Measurements from ENCODE around the gene RAX2. TPM values are rescaled to one million over a fixed set of nuclear protein-coding genes. Genes with fewer than 3 reads are reported as not detected.
"Not testable (repeated sequence)": the region's sequence is repeated elsewhere in the genome, so short reads cannot be mapped to it uniquely, and the experiment has no call there.

Gene RAX2
- total RNA-seq, 1 experiment from 2014 or later = not detected

GRCh38 chr19:3762501-3763459 is 9.2 kb downstream of the RAX2 start, which contains the start of gene MRPL54:
MRPL54 (plus strand) TSS chr19:3762682; CDS start chr19:3762701, 19 bp downstream.
- Histone ChIP-seq H3K9me2 (replicated peaks; ENCODE audit: insufficient read depth, low read length) (no peaks in the 10 kb centered on the region), H3K27ac (ENCODE audit: low read length) (peak within 1 kb of the TSS; percentile 81), H3K9me3 (ENCODE audit: low read length) (no peaks in the 10 kb centered on the region), H4K20me1 (ENCODE audit: insufficient read depth, low read depth, low read length) (no peaks in the 10 kb centered on the region), H3K4me2 (ENCODE audit: low read depth, low read length, poor library complexity, severe bottlenecking) (peak within 1 kb of the TSS; percentile 81), H3K4me3 (ENCODE audit: low read length) (peak within 1 kb of the TSS; percentile 94), H3K27me3 (ENCODE audit: low read length) (no peaks in the 10 kb centered on the region), H3K4me1 (ENCODE audit: low read length) (peaks cover 16% of the 10 kb centered on the region), H3K36me3 (ENCODE audit: insufficient read depth, low read length) (no peaks in the 10 kb centered on the region), H3K9ac (ENCODE audit: low read length) (peak within 1 kb of the TSS; percentile 84), H2AFZ (ENCODE audit: low read length) (peak within 1 kb of the TSS; percentile 98), H3K79me2 (ENCODE audit: low read length) (peaks cover 25% of the 10 kb centered on the region)
- DNase-seq = peak; percentile 99

- Histone ChIP-seq H3K27ac (ENCODE audit: low read length) (peak overlapping the region; percentile 81), H3K4me2 (ENCODE audit: low read depth, low read length, poor library complexity, severe bottlenecking) (peak overlapping the region; percentile 66), H3K4me1 (ENCODE audit: low read length) (peaks cover 16% of the 10 kb centered on the region), H3K9ac (ENCODE audit: low read length) (peak overlapping the region; percentile 84), H3K9me2 (replicated peaks; ENCODE audit: insufficient read depth, low read length) (no peaks in the 10 kb centered on the region), H3K79me2 (ENCODE audit: low read length) (peaks cover 25% of the 10 kb centered on the region), H2AFZ (ENCODE audit: low read length) (peak overlapping the region; percentile 98; the same call in 1 of the 2 replicates), H3K4me3 (ENCODE audit: low read length) (peak overlapping the region; percentile 75), H4K20me1 (ENCODE audit: insufficient read depth, low read depth, low read length) (no peaks in the 10 kb centered on the region), H3K36me3 (ENCODE audit: insufficient read depth, low read length) (no peaks in the 10 kb centered on the region), H3K27me3 (ENCODE audit: low read length) (no peaks in the 10 kb centered on the region), H3K9me3 (ENCODE audit: low read length) (no peaks in the 10 kb centered on the region)
- DNase-seq = no peak
Measured at GRCh38 chr19:3762130-3762473, 9.9 kb downstream of the RAX2 start.

GRCh38 chr19:3761382-3762129 is 10.5 kb downstream of the RAX2 start, which contains the start of gene APBA3:
APBA3 (minus strand) TSS chr19:3761692; CDS start chr19:3760264, 1,428 bp downstream.
- no peaks in the 10 kb centered on the region for H3K9me3 ChIP-seq (ENCODE audit: low read length)
- DNase-seq = peak; percentile 96
- H3K9me2 ChIP-seq (replicated peaks; ENCODE audit: insufficient read depth, low read length) = no peaks in the 10 kb centered on the region
- H3K4me2 ChIP-seq (ENCODE audit: low read depth, low read length, poor library complexity, severe bottlenecking) = peak within 1 kb of the TSS; percentile 81
- H3K4me1 ChIP-seq (ENCODE audit: low read length) = peaks cover 16% of the 10 kb centered on the region
- peaks cover 25% of the 10 kb centered on the region for H3K79me2 ChIP-seq (ENCODE audit: low read length)
- H3K27ac ChIP-seq (ENCODE audit: low read length) = peak within 1 kb of the TSS; percentile 81
- H3K4me3 ChIP-seq (ENCODE audit: low read length) = peak within 1 kb of the TSS; percentile 94
- H2AFZ ChIP-seq (ENCODE audit: low read length) = peak within 1 kb of the TSS; percentile 98
- H3K36me3 ChIP-seq (ENCODE audit: insufficient read depth, low read length) = no peaks in the 10 kb centered on the region
- peak within 1 kb of the TSS; percentile 84 for H3K9ac ChIP-seq (ENCODE audit: low read length)
- no peaks in the 10 kb centered on the region for H3K27me3 ChIP-seq (ENCODE audit: low read length)
- no peaks in the 10 kb centered on the region for H4K20me1 ChIP-seq (ENCODE audit: insufficient read depth, low read depth, low read length)

GRCh38 chr19:3760871-3761361 is 11.1 kb downstream of the RAX2 start:
- no peaks in the 10 kb centered on the region for H4K20me1 ChIP-seq (ENCODE audit: insufficient read depth, low read depth, low read length)
- peak; percentile 48 for DNase-seq
- H3K79me2 ChIP-seq (ENCODE audit: low read length) = peaks cover 25% of the 10 kb centered on the region
- peak overlapping the region; percentile 84 for H3K9ac ChIP-seq (ENCODE audit: low read length)
- H2AFZ ChIP-seq (ENCODE audit: low read length) = peak overlapping the region; percentile 91; the same call in 1 of the 2 replicates
- H3K9me3 ChIP-seq (ENCODE audit: low read length) = no peaks in the 10 kb centered on the region
- H3K4me3 ChIP-seq (ENCODE audit: low read length) = peak overlapping the region; percentile 94
- H3K27ac ChIP-seq (ENCODE audit: low read length) = no peak overlapping the region
- no peaks in the 10 kb centered on the region for H3K9me2 ChIP-seq (replicated peaks; ENCODE audit: insufficient read depth, low read length)
- H3K36me3 ChIP-seq (ENCODE audit: insufficient read depth, low read length) = no peaks in the 10 kb centered on the region
- H3K27me3 ChIP-seq (ENCODE audit: low read length) = no peaks in the 10 kb centered on the region
- peak overlapping the region; percentile 81 for H3K4me2 ChIP-seq (ENCODE audit: low read depth, low read length, poor library complexity, severe bottlenecking)
- peaks cover 16% of the 10 kb centered on the region for H3K4me1 ChIP-seq (ENCODE audit: low read length)

GRCh38 chr19:3759482-3760254 is 12.4 kb downstream of the RAX2 start:
- no peaks in the 10 kb centered on the region for H4K20me1 ChIP-seq (ENCODE audit: insufficient read depth, low read depth, low read length)
- no peaks in the 10 kb centered on the region for H3K27me3 ChIP-seq (ENCODE audit: low read length)
- H3K4me1 ChIP-seq (ENCODE audit: low read length) = peaks cover 16% of the 10 kb centered on the region
- no peaks in the 10 kb centered on the region for H3K9me2 ChIP-seq (replicated peaks; ENCODE audit: insufficient read depth, low read length)
- peaks cover 25% of the 10 kb centered on the region for H3K79me2 ChIP-seq (ENCODE audit: low read length)
- no peak overlapping the region for H3K27ac ChIP-seq (ENCODE audit: low read length)
- peak overlapping the region; percentile 81 for H3K4me2 ChIP-seq (ENCODE audit: low read depth, low read length, poor library complexity, severe bottlenecking)
- H3K36me3 ChIP-seq (ENCODE audit: insufficient read depth, low read length) = no peaks in the 10 kb centered on the region
- no peak overlapping the region for H3K4me3 ChIP-seq (ENCODE audit: low read length)
- no peak for DNase-seq
- H2AFZ ChIP-seq (ENCODE audit: low read length) = no peak overlapping the region
- no peaks in the 10 kb centered on the region for H3K9me3 ChIP-seq (ENCODE audit: low read length)
- no peak overlapping the region for H3K9ac ChIP-seq (ENCODE audit: low read length)

- H2AFZ ChIP-seq (ENCODE audit: low read length); H3K4me3 ChIP-seq (ENCODE audit: low read length); H3K9me3 ChIP-seq (ENCODE audit: low read length); H3K9me2 ChIP-seq (replicated peaks; ENCODE audit: insufficient read depth, low read length); H4K20me1 ChIP-seq (ENCODE audit: insufficient read depth, low read depth, low read length); H3K4me2 ChIP-seq (ENCODE audit: low read depth, low read length, poor library complexity, severe bottlenecking); H3K36me3 ChIP-seq (ENCODE audit: insufficient read depth, low read length); H3K9ac ChIP-seq (ENCODE audit: low read length); H3K27ac ChIP-seq (ENCODE audit: low read length); DNase-seq; H3K27me3 ChIP-seq (ENCODE audit: low read length): not testable (repeated sequence)
- Histone ChIP-seq H3K79me2 (ENCODE audit: low read length) (peaks cover 23% of the 10 kb centered on the region), H3K4me1 (ENCODE audit: low read length) (peaks cover 14% of the 10 kb centered on the region)
Measured at GRCh38 chr19:3758297-3758696, 13.7 kb downstream of the RAX2 start.

GRCh38 chr19:3757705-3758104 is 14.3 kb downstream of the RAX2 start:
- not testable (repeated sequence) for H3K9ac ChIP-seq (ENCODE audit: low read length); DNase-seq; H3K27me3 ChIP-seq (ENCODE audit: low read length); H2AFZ ChIP-seq (ENCODE audit: low read length); H3K9me2 ChIP-seq (replicated peaks; ENCODE audit: insufficient read depth, low read length); H3K36me3 ChIP-seq (ENCODE audit: insufficient read depth, low read length); H3K4me3 ChIP-seq (ENCODE audit: low read length); H3K9me3 ChIP-seq (ENCODE audit: low read length); H4K20me1 ChIP-seq (ENCODE audit: insufficient read depth, low read depth, low read length); H3K4me2 ChIP-seq (ENCODE audit: low read depth, low read length, poor library complexity, severe bottlenecking); H3K4me1 ChIP-seq (ENCODE audit: low read length); H3K27ac ChIP-seq (ENCODE audit: low read length)
- peaks cover 19% of the 10 kb centered on the region for H3K79me2 ChIP-seq (ENCODE audit: low read length)

All from Karpas-422 (cell line).